HCT116 (cell line): ENCODE measurements around the gene KSR1. TPM values are rescaled to one million over a fixed set of nuclear protein-coding genes. Genes with fewer than 3 reads are reported as not detected.

Source experiments
- ATAC-seq: fragments of 200-7000 bp; cut with Tn5 transposase; 2 replicates; pipeline ENCODE4 v1.9.1; 2020; ENCODE audit warnings: mild to moderate bottlenecking, moderate library complexity
- BruUV-seq: library from RNA; stranded (reverse); fragments of 400-500 nt; replicated peaks from 2 replicates; lab custom pipeline; 2021; lab: Mats Ljungman, UMichigan
- CTCF ChIA-PET: fragments of 300-600 bp; sonication (Branson Sonifier 250); formaldehyde crosslinking; loops from one replicate; lab custom pipeline; 2021; ENCODE audit warnings: antibody characterized with exemption; lab: Charles Lee
- POLR2A ChIA-PET: fragments of 300-600, 350-600 bp; sonication (Branson Sonifier 250); formaldehyde crosslinking; loops from one replicate; lab custom pipeline; 2021; ENCODE audit warnings: antibody characterized with exemption; lab: Charles Lee
- RAD21 ChIA-PET, 2 experiments: fragments of 300-600 bp; sonication (Branson Sonifier 250); formaldehyde crosslinking; loops; one replicate each; lab custom pipeline; 2023; ENCODE audit warnings: low total read pairs in 2 of 2; ENCODE audit not compliant: uncharacterized antibody in 2 of 2, unreplicated experiment in 2 of 2, low non-redundant PET in 1 of 2; lab: Charles Lee
- DNase-seq: peaks from one replicate; pipeline ENCODE4 v3.0.0-alpha.2; 2010; ENCODE audit warnings: low read depth, low spot score
- H2AFZ ChIP-seq: fragments of 200-600 bp; shearing (Covaris generic), sonication (generic); 2 replicates; pipeline ENCODE4 v1.6.1; 2017; ENCODE audit warnings: low read depth, mixed run types, mixed read lengths, antibody characterized with exemption, low read length; ENCODE audit not compliant: poor library complexity, severe bottlenecking
- H3K27ac ChIP-seq: 2 replicates; pipeline ENCODE4 v1.5.1; 2012; ENCODE audit warnings: low read depth, low read length
- H3K27me3 ChIP-seq: fragments of 200-600 bp; sonication (generic); 2 replicates; pipeline ENCODE4 v1.6.1; 2016; ENCODE audit warnings: mixed run types, low read length, mixed read lengths; ENCODE audit not compliant: insufficient read depth
- H3K36me3 ChIP-seq, 2 experiments: fragments of 200-500 bp in 1 of 2; fragments of 200-600 bp in 1 of 2; sonication (Bioruptor generic) in 1 of 2; sonication (generic) in 1 of 2; 2 replicates each; pipeline versions ENCODE4 v1.5.1 to v1.6.1; 2014 to 2016; ENCODE audit warnings: low read length in 2 of 2, inconsistent platforms in 1 of 2, mixed read lengths in 1 of 2, mixed run types in 1 of 2; ENCODE audit not compliant: insufficient read depth in 2 of 2, control insufficient read depth in 1 of 2
- H3K4me1 ChIP-seq, 2 experiments: fragments of 200-600 bp in 1 of 2; sonication (generic) in 1 of 2; 2 replicates each; pipeline versions ENCODE4 v1.5.1 to v1.6.1; 2012 to 2017; ENCODE audit warnings: low read length in 2 of 2, inconsistent platforms in 1 of 2, mild to moderate bottlenecking in 1 of 2, mixed read lengths in 1 of 2, mixed run types in 1 of 2, moderate library complexity in 1 of 2; ENCODE audit not compliant: insufficient read depth in 2 of 2, control insufficient read depth in 1 of 2
- H3K4me2 ChIP-seq: fragments of 200-600 bp; sonication (generic); 2 replicates; pipeline ENCODE4 v1.6.1; 2017; ENCODE audit warnings: mixed run types, low read length, mixed read lengths
- H3K4me3 ChIP-seq, 2 experiments: fragments of 200-600 bp in 1 of 2; sonication (generic) in 1 of 2; replicated peaks in 1 of 2; 2 replicates each; pipeline ENCODE4 v1.5.1; 2011 to 2016; ENCODE audit warnings: low read length in 2 of 2, control low read depth in 1 of 2, low read depth in 1 of 2, mild to moderate bottlenecking in 1 of 2, mixed read lengths in 1 of 2, mixed run types in 1 of 2
- H3K79me2 ChIP-seq: fragments of 200-600 bp; sonication (generic); 2 replicates; pipeline ENCODE4 v1.6.1; 2017; ENCODE audit warnings: mild to moderate bottlenecking, mixed run types, low read length, moderate library complexity, mixed read lengths; ENCODE audit not compliant: insufficient read depth
- H3K9ac ChIP-seq: fragments of 200-600 bp; sonication (generic); 2 replicates; pipeline ENCODE4 v1.6.1; 2016; ENCODE audit warnings: low read length, mixed read lengths
- H3K9me2 ChIP-seq: fragments of 200-600 bp; sonication (generic), shearing (Covaris generic); 2 replicates; pipeline ENCODE4 v1.6.1; 2017; ENCODE audit warnings: mixed run types, mild to moderate bottlenecking, moderate library complexity; ENCODE audit not compliant: insufficient read depth
- H3K9me3 ChIP-seq, 2 experiments: fragments of 200-500 bp in 1 of 2; fragments of 200-600 bp in 1 of 2; sonication (Bioruptor generic) in 1 of 2; sonication (generic) in 1 of 2; 2 replicates each; pipeline ENCODE4 v1.6.1; 2014 to 2017; ENCODE audit warnings: low read length in 2 of 2, mixed read lengths in 2 of 2, inconsistent platforms in 1 of 2, low read depth in 1 of 2, mild to moderate bottlenecking in 1 of 2, mixed run types in 1 of 2, moderate library complexity in 1 of 2; ENCODE audit not compliant: control insufficient read depth in 1 of 2, insufficient read depth in 1 of 2
- H4K20me1 ChIP-seq: fragments of 200-600 bp; sonication (generic), shearing (Covaris generic); 2 replicates; pipeline ENCODE4 v1.6.1; 2017; ENCODE audit warnings: mixed run types, mild to moderate bottlenecking, moderate library complexity; ENCODE audit not compliant: insufficient read depth
- CBX3 ChIP-seq: IDR thresholded peaks from 2 replicates; pipeline ENCODE4 v1.6.1; 2012; ENCODE audit warnings: low read depth
- CEBPB ChIP-seq: IDR thresholded peaks from 2 replicates; pipeline ENCODE4 v1.6.1; 2012; ENCODE audit warnings: low read depth
- CTCF ChIP-seq, 3 experiments: fragments of 200-600 bp in 1 of 3; sonication (generic) in 1 of 3; IDR thresholded peaks in 2 of 3; conservative IDR thresholded peaks in 1 of 3; 2 replicates each; pipeline ENCODE4 v1.5.1; 2012 to 2017; ENCODE audit warnings: low read depth in 2 of 3, low read length in 2 of 3, antibody characterized with exemption in 1 of 3, borderline replicate concordance in 1 of 3, control low read depth in 1 of 3, mild to moderate bottlenecking in 1 of 3, mixed read lengths in 1 of 3, mixed run types in 1 of 3, moderate library complexity in 1 of 3; ENCODE audit not compliant: insufficient read depth in 1 of 3
- JUND ChIP-seq: IDR thresholded peaks from 2 replicates; pipeline ENCODE4 v1.6.1; 2012
- POLR2A ChIP-seq: IDR thresholded peaks from 2 replicates; pipeline ENCODE4 v1.7.0; 2011; ENCODE audit warnings: borderline replicate concordance; ENCODE audit not compliant: insufficient read depth, insufficient read length; ENCODE audit errors: extremely low read depth
- REST ChIP-seq: IDR thresholded peaks from 2 replicates; pipeline ENCODE4 v1.6.1; 2012; ENCODE audit warnings: low read depth
- intact Hi-C: fragments of 100-400 bp; cut with micrococcal nuclease; formaldehyde crosslinking; loops from 2 replicates; pipeline ENCODE4 v1.10.0; 2022
- total RNA-seq: library from RNA; stranded (reverse); gene quantifications from one replicate; pipeline ENCODE4 v1.2.1, GENCODE V29; 2021; ENCODE audit not compliant: unreplicated experiment

Gene KSR1
- total RNA-seq, 1 experiment from 2014 or later, result 16.5 TPM

GRCh38 chr17:27414271-27414670 lies 42.0 kb upstream of the KSR1 start:
- Histone ChIP-seq H3K36me3 (no peaks in the 10 kb centered on the region), H3K27me3 (no peaks in the 10 kb centered on the region), H3K9me2 (no peaks in the 10 kb centered on the region), H3K79me2 (no peaks in the 10 kb centered on the region), H3K4me2 (no peak overlapping the region), H3K9ac (no peak overlapping the region), H3K9me3 (no peaks in the 10 kb centered on the region), H4K20me1 (no peaks in the 10 kb centered on the region), H2AFZ (no peak overlapping the region), H3K4me3 (no peak overlapping the region), H3K27ac (no peak overlapping the region), H3K4me1 (peaks cover 0 to 1% of the 10 kb centered on the region in 2 experiments; a peak in 2 of 4 replicates)
- RAD21 ChIA-PET, result no interaction called here
- no peak for DNase-seq
- ATAC-seq, result no peak
- CTCF ChIA-PET, result interaction anchor here (1.2 kb wide), 1 partner anchor 185 kb away, joined by 6 read pairs; no protein-coding TSS in a partner anchor
- POLR2A ChIA-PET, result no interaction called here
- no TSS peak for BruUV-seq
- TF ChIP-seq JUND, result no peak
- TF ChIP-seq CTCF (IDR thresholded peaks at IDR 0.05 in 2 of 3, conservative IDR thresholded peaks at IDR 0.05 in 1 of 3; ENCODE audit: borderline replicate concordance in 1 of 3, insufficient read depth in 1 of 3, low read depth in 2 of 3, low read length in 2 of 3), result no peak
- TF ChIP-seq REST, result no peak
- TF ChIP-seq CBX3, result no peak
- TF ChIP-seq CEBPB, result no peak
- no peak for TF ChIP-seq POLR2A
- intact Hi-C loops, result no loop called here
